Sigmoid colon (tissue), 4 donors: ENCODE data around the gene NAV1.

Experiments used
- CTCF ChIP-seq, 4 experiments: fragments of 450-650 bp in 3 of 4; fragments of 200-600 bp in 1 of 4; IDR thresholded peaks; one replicate each; pipeline ENCODE4 v1.5.1; 2016 to 2019; ENCODE audit warnings: antibody characterized with exemption in 4 of 4, mild to moderate bottlenecking in 3 of 4, moderate library complexity in 2 of 4
- EP300 ChIP-seq, 4 donors: sonication (generic); formaldehyde crosslinking; IDR thresholded peaks; one replicate each; pipeline ENCODE4 v1.6.1; 2017; ENCODE audit warnings: antibody characterized with exemption in 4 of 4
- POLR2A ChIP-seq, 2 donors: fragments of 450-650 bp; IDR thresholded peaks; one replicate each; pipeline ENCODE4 v1.6.1; 2016; ENCODE audit warnings: antibody characterized with exemption in 2 of 2, mild to moderate bottlenecking in 2 of 2, moderate library complexity in 2 of 2
- POLR2AphosphoS5 ChIP-seq, 4 donors: sonication (generic); formaldehyde crosslinking; IDR thresholded peaks; one replicate each; pipeline ENCODE4 v1.6.1; 2017; ENCODE audit warnings: antibody characterized with exemption in 4 of 4

- TF ChIP-seq POLR2A (IDR thresholded peaks at IDR 0.05) (no peak), CTCF (IDR thresholded peaks at IDR 0.05) (no peak), POLR2AphosphoS5 (IDR thresholded peaks at IDR 0.05) (no peak), EP300 (IDR thresholded peaks at IDR 0.05) (no peak)
Measured at GRCh38 chr1:201566933-201567801, 28.2 kb downstream of the NAV1 start.
